Nephron (organoid): Measurements from ENCODE around the gene PTTG1IP.

Source experiments
- H3K27ac Mint-ChIP-seq, 3 experiments: 2 replicates each; pipeline ENCODE4 v1.8.0; 2020; ENCODE audit warnings: mixed read lengths in 3 of 3, mild to moderate bottlenecking in 2 of 3, moderate library complexity in 1 of 3
- H3K27me3 Mint-ChIP-seq: 2 replicates; pipeline ENCODE4 v1.8.0; 2021; ENCODE audit warnings: low read depth, mild to moderate bottlenecking, moderate library complexity, mixed read lengths
- H3K36me3 Mint-ChIP-seq: 2 replicates; pipeline ENCODE4 v1.8.0; 2020; ENCODE audit warnings: low read depth, mixed read lengths
- H3K4me1 Mint-ChIP-seq: 2 replicates; pipeline ENCODE4 v1.8.0; 2020; ENCODE audit warnings: mixed read lengths
- H3K4me3 Mint-ChIP-seq, 3 experiments: 2 replicates each; pipeline ENCODE4 v1.8.0; 2020; ENCODE audit warnings: mild to moderate bottlenecking in 3 of 3, mixed read lengths in 3 of 3, moderate library complexity in 2 of 3
- H3K9me3 Mint-ChIP-seq: 2 replicates; pipeline ENCODE4 v1.8.0; 2020; ENCODE audit warnings: mixed read lengths
- TF ChIP-seq, protein P1 (sequence below), 3 experiments: fragments of 200-600 bp; sonication (generic); IDR thresholded peaks; one replicate each; pipeline ENCODE4 v1.5.0; 2021; ENCODE audit warnings: antibody characterized with exemption in 3 of 3; ENCODE audit not compliant: unreplicated experiment in 3 of 3

PTTG1IP gene

DNA sequence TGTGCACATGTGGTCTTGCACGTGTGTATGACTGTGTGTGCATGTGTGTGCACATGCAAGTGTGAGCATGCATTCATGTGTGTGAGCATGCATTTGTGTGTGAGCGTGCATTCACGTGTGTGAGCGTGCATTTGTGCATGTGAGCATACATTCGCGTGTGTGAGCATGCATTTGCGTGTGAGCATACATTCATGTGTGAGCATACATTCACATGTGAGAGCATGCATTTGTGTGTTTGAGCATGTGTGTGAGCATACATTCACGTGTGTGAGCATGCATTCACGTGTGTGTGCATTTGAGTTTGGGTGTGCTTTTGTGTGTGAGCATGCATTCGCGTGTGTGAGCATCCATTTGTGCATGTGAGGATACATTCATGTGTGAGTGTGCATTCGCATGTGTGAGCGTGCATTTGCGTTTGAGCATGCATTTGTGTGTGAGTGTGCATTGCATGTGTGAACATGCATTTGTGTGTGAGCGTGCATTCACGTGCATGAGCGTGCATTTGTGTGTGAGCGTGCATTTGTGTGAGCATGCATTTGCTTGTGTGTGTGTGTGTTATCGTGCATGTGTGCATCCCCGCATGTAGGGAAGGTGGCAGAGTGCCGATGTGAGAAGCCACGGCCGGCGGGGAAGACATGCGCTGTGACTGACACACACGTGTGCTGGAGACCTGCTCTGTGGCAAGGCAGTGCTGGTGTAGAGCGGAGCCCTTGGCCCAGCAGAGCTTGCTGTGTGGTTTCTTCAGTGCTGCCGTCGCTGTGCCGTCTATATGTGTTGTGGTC is 29.0 kb upstream of the PTTG1IP start:
- H3K27ac Mint-ChIP-seq = no peak overlapping the region
- TF ChIP-seq, protein P1, sequence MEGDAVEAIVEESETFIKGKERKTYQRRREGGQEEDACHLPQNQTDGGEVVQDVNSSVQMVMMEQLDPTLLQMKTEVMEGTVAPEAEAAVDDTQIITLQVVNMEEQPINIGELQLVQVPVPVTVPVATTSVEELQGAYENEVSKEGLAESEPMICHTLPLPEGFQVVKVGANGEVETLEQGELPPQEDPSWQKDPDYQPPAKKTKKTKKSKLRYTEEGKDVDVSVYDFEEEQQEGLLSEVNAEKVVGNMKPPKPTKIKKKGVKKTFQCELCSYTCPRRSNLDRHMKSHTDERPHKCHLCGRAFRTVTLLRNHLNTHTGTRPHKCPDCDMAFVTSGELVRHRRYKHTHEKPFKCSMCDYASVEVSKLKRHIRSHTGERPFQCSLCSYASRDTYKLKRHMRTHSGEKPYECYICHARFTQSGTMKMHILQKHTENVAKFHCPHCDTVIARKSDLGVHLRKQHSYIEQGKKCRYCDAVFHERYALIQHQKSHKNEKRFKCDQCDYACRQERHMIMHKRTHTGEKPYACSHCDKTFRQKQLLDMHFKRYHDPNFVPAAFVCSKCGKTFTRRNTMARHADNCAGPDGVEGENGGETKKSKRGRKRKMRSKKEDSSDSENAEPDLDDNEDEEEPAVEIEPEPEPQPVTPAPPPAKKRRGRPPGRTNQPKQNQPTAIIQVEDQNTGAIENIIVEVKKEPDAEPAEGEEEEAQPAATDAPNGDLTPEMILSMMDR (IDR thresholded peaks at IDR 0.05; ENCODE audit: unreplicated experiment in 3 of 3) = no peak
- peaks cover 5% of the 10 kb centered on the region for H3K4me1 Mint-ChIP-seq
- no peaks in the 10 kb centered on the region for H3K36me3 Mint-ChIP-seq
- no peak overlapping the region for H3K4me3 Mint-ChIP-seq
- peaks cover 17% of the 10 kb centered on the region for H3K27me3 Mint-ChIP-seq
- no peaks in the 10 kb centered on the region for H3K9me3 Mint-ChIP-seq

DNA sequence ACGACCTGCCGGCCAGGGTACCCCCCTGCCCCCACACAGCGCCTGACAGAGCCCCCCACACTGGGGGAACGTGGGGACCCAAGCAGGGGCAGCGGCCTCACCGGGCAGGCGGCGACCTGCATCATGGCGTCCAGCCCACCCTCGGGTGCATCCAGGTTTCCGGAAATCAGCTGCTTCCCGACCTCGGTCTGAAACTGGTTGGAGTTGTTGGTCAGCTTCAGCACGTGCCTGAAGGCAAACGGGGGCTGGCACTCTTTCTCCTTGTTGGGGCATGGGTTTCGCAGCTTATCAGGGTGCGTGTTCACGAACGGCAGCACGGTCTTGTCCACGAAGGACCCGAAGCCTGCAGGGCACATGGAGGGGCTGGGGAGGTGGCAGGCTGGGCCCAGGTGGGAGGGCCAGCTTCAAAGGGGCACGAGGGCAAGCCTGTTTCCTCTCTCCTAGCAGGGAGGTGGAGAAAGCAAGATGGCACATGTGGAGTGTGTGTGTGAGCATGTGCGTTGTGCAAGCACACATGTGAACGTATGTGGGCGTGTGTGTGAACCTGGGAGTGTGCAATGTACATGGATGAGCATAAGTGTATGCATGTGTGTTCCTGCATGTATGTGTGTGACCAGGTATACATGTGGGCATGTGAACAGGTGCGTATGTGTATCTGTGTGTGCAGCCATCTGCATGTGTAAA is 28.0 kb upstream of the PTTG1IP start:
- peaks cover 3% of the 10 kb centered on the region for H3K4me1 Mint-ChIP-seq
- H3K9me3 Mint-ChIP-seq = no peaks in the 10 kb centered on the region
- peaks cover 16% of the 10 kb centered on the region for H3K27me3 Mint-ChIP-seq
- no peak overlapping the region for H3K4me3 Mint-ChIP-seq
- no peaks in the 10 kb centered on the region for H3K36me3 Mint-ChIP-seq
- H3K27ac Mint-ChIP-seq = no peak overlapping the region
- TF ChIP-seq, protein P1 (IDR thresholded peaks at IDR 0.05; ENCODE audit: unreplicated experiment in 3 of 3) = no peak

DNA sequence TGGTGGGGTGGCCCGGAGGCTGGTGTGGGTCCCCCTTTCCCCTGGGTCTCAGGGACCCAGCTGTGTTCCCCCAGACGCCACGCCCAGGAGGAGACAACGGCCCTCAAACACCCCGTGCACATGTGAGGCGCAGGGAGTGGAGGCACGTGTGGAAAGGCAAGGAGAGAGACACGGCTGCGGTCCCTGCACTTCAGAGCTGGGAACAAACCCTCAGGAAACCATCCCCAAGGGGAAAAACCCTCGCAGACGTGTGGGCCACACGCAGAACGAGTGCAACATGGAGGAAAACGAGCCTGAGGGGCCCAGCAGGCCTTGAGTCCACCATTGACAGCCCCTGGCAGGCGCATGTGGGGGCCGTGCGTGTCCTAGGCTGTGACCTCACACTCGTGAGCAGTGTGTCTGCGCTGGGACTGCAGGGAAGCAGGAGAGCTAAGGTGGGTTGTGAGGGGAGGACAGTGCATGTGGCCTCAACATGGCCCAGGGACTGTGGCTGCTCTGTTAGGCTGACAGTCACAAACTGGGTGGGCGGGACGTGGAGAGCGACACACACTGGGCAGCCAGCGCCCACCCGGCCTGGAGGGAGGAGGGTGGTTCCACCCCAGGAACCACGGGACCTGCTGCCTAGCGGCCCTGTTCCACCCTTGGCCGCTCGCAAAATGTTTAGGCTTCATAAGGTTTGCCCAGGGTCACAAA is 27.2 kb upstream of the PTTG1IP start:
- Mint-ChIP-seq H3K9me3 (no peaks in the 10 kb centered on the region), H3K36me3 (no peaks in the 10 kb centered on the region), H3K27me3 (peaks cover 18% of the 10 kb centered on the region), H3K27ac (no peak overlapping the region), H3K4me3 (no peak overlapping the region), H3K4me1 (no peaks in the 10 kb centered on the region)
- TF ChIP-seq, protein P1 (IDR thresholded peaks at IDR 0.05; ENCODE audit: unreplicated experiment in 3 of 3) = no peak

DNA sequence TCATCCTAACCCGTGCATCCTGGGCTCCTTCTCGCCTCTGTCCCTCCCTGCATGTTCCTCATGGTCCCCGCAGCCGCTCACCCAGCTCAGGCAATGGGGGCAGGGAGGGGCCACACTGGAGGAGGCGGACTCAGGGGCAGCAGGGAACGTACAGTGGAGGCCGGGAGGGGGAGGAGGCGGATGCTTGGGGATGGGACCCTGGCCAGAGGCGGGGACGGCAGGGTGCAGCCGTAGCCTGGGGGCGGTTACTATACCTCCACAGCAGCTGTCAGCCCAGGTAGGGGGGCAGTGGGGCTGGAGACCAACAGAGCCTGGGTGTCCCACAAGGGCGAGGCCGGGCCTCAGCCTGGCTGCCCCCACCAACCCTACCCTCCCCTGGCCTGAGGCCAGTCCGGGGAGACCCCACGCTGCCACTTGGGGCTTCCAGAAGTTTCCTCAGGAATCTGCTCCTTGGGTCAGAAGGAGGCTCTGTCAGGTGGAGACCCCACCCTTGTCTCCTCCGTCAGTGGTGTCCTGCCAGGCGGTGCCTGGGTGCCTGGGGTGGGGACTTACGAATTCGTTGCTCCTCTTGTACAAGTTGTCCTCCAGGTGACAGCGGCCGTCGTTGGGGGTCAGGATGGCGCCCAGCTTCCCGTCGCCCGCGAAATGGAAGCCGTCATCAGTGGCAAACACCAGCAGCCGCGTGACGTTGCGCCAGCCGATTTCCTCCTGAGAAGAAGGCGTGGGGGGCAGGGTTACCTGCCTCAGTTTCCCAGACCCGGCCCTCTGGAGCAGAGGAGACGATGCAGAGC is 26.5 kb upstream of the PTTG1IP start:
- no peak overlapping the region for H3K27ac Mint-ChIP-seq
- no peaks in the 10 kb centered on the region for H3K4me1 Mint-ChIP-seq
- TF ChIP-seq, protein P1 (IDR thresholded peaks at IDR 0.05; ENCODE audit: unreplicated experiment in 3 of 3) = no peak
- H3K36me3 Mint-ChIP-seq = no peaks in the 10 kb centered on the region
- H3K27me3 Mint-ChIP-seq = peaks cover 18% of the 10 kb centered on the region
- no peaks in the 10 kb centered on the region for H3K9me3 Mint-ChIP-seq
- H3K4me3 Mint-ChIP-seq = no peak overlapping the region

DNA sequence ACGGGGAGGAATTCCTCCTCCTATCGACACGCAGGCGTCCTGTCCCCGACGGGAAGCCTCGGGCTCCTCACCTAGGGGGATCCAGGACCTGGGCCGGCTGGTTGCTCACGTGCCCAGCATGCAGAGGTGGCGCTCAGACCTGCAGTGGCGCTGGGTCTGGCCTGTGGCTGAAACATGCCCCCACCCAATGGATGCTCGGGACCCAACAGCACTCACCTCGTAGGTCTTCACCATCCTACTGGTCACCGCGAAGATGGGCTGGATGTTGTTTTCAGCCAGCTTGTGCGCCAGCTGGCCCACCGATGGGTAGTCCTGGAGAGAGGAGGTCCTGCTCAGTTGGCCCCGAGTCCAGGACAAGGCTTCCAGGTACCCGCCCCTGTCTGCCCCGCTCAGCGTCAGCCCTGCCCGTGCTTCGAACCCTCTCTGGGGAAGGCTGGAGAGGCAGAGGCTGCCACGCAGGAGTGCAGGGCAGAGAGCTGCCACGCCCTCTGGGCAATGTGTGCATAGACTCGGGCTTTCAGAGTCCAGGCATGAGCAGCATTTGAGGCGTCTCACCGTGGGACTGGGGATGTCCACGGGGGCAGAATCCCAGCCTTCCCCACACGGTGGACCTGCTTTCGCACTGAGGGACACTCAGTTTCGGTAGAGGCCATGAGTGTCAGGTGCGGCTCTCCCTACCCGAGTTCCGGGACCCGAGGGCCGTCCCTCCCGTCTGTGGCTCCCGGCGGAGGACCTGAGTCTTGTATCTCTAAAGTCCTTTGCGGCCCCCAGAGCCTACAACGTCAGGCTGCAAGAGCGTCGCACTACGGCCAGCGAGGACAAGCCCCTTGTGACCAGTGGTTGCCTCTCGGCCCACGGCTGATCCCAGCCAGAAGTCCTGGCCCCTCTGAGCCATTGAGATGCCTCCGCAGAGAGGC is 25.6 kb upstream of the PTTG1IP start:
- no peaks in the 10 kb centered on the region for H3K36me3 Mint-ChIP-seq
- no peaks in the 10 kb centered on the region for H3K9me3 Mint-ChIP-seq
- no peak overlapping the region for H3K4me3 Mint-ChIP-seq
- TF ChIP-seq, protein P1 (IDR thresholded peaks at IDR 0.05; ENCODE audit: unreplicated experiment in 3 of 3) = no peak
- no peak overlapping the region for H3K27ac Mint-ChIP-seq
- no peaks in the 10 kb centered on the region for H3K4me1 Mint-ChIP-seq
- H3K27me3 Mint-ChIP-seq = peaks cover 13% of the 10 kb centered on the region
